K562 (cell line): ENCODE results near the gene RAB4B. TPM values are rescaled to one million over a fixed set of nuclear protein-coding genes. Genes with fewer than 3 reads are reported as not detected.

Experiments used
- ARNT ChIP-seq, 2 experiments: fragments of 450-650 bp; IDR thresholded peaks; 2 replicates each; pipeline ENCODE4 v1.6.1; 2016; ENCODE audit warnings: mild to moderate bottlenecking in 1 of 2
- CLOCK ChIP-seq: fragments of 250-450 bp; sonication (Bioruptor Pico); IDR thresholded peaks from 2 replicates; pipeline ENCODE4 v1.4.0; 2020; ENCODE audit warnings: mild to moderate bottlenecking, moderate library complexity, borderline replicate concordance
- ELF4 ChIP-seq: fragments of 450-650 bp; formaldehyde crosslinking; IDR thresholded peaks from 2 replicates; pipeline ENCODE4 v1.4.0; 2022; ENCODE audit warnings: missing genetic modification characterization
- KLF13 ChIP-seq: fragments of 450-650 bp; IDR thresholded peaks from 2 replicates; pipeline ENCODE4 v1.6.1; 2016; ENCODE audit warnings: missing genetic modification characterization, low read depth, mild to moderate bottlenecking, missing compliant biosample characterization, moderate library complexity, borderline replicate concordance
- MCM5 ChIP-seq: fragments of 450-650 bp; IDR thresholded peaks from 2 replicates; pipeline ENCODE4 v1.6.1; 2016; ENCODE audit warnings: low read depth
- MNT ChIP-seq, 2 experiments: fragments of 450-650 bp; conservative IDR thresholded peaks; 2 replicates each; pipeline ENCODE4 v1.6.1; 2017; ENCODE audit warnings: mild to moderate bottlenecking in 2 of 2, moderate library complexity in 2 of 2
- MTA1 ChIP-seq: fragments of 450-650 bp; IDR thresholded peaks from 2 replicates; pipeline ENCODE4 v1.6.1; 2017; ENCODE audit warnings: borderline replicate concordance
- NFIC ChIP-seq: fragments of 450-650 bp; IDR thresholded peaks from 2 replicates; pipeline ENCODE4 v1.6.1; 2017; ENCODE audit warnings: mild to moderate bottlenecking, inconsistent platforms
- POLR2B ChIP-seq: fragments of 450-650 bp; IDR thresholded peaks from 2 replicates; pipeline ENCODE4 v1.6.1; 2018; ENCODE audit warnings: low read depth; ENCODE audit not compliant: partially characterized antibody
- RAD21 ChIP-seq, 2 experiments: fragments of 250-450 bp in 1 of 2; fragments of 450-650 bp in 1 of 2; sonication (Bioruptor Pico) in 1 of 2; formaldehyde crosslinking in 1 of 2; IDR thresholded peaks in 1 of 2; conservative IDR thresholded peaks in 1 of 2; 2 replicates each; pipeline versions ENCODE4 v1.4.0 to v1.8.0; 2020 to 2022; ENCODE audit warnings: mild to moderate bottlenecking in 2 of 2, moderate library complexity in 1 of 2
- SLC30A9 ChIP-seq: fragments of 250-450 bp; sonication (Bioruptor Pico); IDR thresholded peaks from 2 replicates; pipeline ENCODE4 v1.8.0; 2022; ENCODE audit warnings: mild to moderate bottlenecking, moderate library complexity
- ZFX ChIP-seq: sonication (generic); formaldehyde crosslinking; IDR thresholded peaks from 2 replicates; pipeline ENCODE4 v1.8.0; 2022; ENCODE audit warnings: mild to moderate bottlenecking, missing genetic modification reagents, moderate library complexity
- ZKSCAN1 ChIP-seq: fragments of 150-350 bp; IDR thresholded peaks from 2 replicates; pipeline ENCODE4 v1.6.1; 2016; ENCODE audit warnings: low read depth, low read length
- ZNF165 ChIP-seq: fragments of 250-450 bp; sonication (Bioruptor Pico); IDR thresholded peaks from 2 replicates; pipeline ENCODE4 v1.4.0; 2020; ENCODE audit warnings: borderline replicate concordance
- ZNF197 ChIP-seq: fragments of 200-800 bp; sonication (Bioruptor generic); IDR thresholded peaks from 2 replicates; pipeline ENCODE4 v1.6.1; 2016; ENCODE audit warnings: low read depth, missing genetic modification characterization, missing compliant biosample characterization
- ZNF3 ChIP-seq: fragments of 250-450 bp; sonication (Bioruptor Pico); IDR thresholded peaks from 2 replicates; pipeline ENCODE4 v1.5.0; 2021; ENCODE audit warnings: mild to moderate bottlenecking, moderate library complexity
- ZNF436 ChIP-seq: fragments of 250-450, 450-650 bp; sonication (Bioruptor Pico); formaldehyde crosslinking; IDR thresholded peaks from 2 replicates; pipeline ENCODE4 v1.7.0; 2020; ENCODE audit warnings: mild to moderate bottlenecking
- ZNF695 ChIP-seq: fragments of 450-650 bp; formaldehyde crosslinking; IDR thresholded peaks from 2 replicates; pipeline ENCODE4 v1.4.0; 2020; ENCODE audit warnings: mild to moderate bottlenecking, moderate library complexity
- polyA plus RNA-seq, 8 experiments: library from polyadenylated mRNA; depleted of rRNA in 4 of 8; stranded (reverse) in 5 of 8; unstranded in 3 of 8; fragments of >200 nt; fragmentation: Nextera tagmentation in 2 of 8; fragmentation: Illumina TruSeq in 1 of 8; extraction: Ambion mirVana in 2 of 8; extraction: Trizol in 1 of 8; gene quantifications; 2 replicates each; pipeline versions ENCODE4 v1.2.1 to v1.2.3, GENCODE V29; 2011 to 2014; ENCODE audit warnings: inconsistent platforms in 1 of 8, missing spikeins in 1 of 8
- total RNA-seq, 7 experiments: library from RNA; depleted of rRNA in 6 of 7; stranded (reverse); fragments of >200 nt in 6 of 7; fragmentation: Illumina TruSeq in 2 of 7; extraction: Trizol in 2 of 7; gene quantifications; 2 replicates each; pipeline versions ENCODE4 v1.2.1 to v1.2.3, GENCODE V29; 2011 to 2021; ENCODE audit warnings: low replicate concordance in 1 of 7
- TF ChIP-seq, protein P1 (sequence below): fragments of 250-450 bp; sonication (Bioruptor Pico); IDR thresholded peaks from 2 replicates; pipeline ENCODE4 v1.8.0; 2022; ENCODE audit warnings: inconsistent platforms
- TF ChIP-seq, protein P2 (sequence below): fragments of 250-450 bp; sonication (Bioruptor Pico); IDR thresholded peaks from 2 replicates; pipeline ENCODE4 v1.5.0; 2021

The RAB4B gene
- total and polyA plus RNA-seq, 9 of the 15 experiments (the other 6 are each of a cell fraction or from before 2014, with no cell fraction given): 0.28 to 20.4 (median 9.0) TPM

GRCh38 chr19:40750058-40750873, 27.8 kb upstream of the RAB4B start, which contains the start of gene ACTMAP (continued):
- TF ChIP-seq, protein P1, sequence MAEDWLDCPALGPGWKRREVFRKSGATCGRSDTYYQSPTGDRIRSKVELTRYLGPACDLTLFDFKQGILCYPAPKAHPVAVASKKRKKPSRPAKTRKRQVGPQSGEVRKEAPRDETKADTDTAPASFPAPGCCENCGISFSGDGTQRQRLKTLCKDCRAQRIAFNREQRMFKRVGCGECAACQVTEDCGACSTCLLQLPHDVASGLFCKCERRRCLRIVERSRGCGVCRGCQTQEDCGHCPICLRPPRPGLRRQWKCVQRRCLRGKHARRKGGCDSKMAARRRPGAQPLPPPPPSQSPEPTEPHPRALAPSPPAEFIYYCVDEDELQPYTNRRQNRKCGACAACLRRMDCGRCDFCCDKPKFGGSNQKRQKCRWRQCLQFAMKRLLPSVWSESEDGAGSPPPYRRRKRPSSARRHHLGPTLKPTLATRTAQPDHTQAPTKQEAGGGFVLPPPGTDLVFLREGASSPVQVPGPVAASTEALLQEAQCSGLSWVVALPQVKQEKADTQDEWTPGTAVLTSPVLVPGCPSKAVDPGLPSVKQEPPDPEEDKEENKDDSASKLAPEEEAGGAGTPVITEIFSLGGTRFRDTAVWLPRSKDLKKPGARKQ: no peak
- TF ChIP-seq KLF13 (tag): peak; percentile 54; the same call in 1 of the 2 replicates
- TF ChIP-seq ZNF165 (CRISPR knock-in tag): no peak
- no peak for TF ChIP-seq ZKSCAN1
- TF ChIP-seq MCM5: no peak
- no peak for TF ChIP-seq ZNF3 (CRISPR knock-in tag)
- TF ChIP-seq POLR2B: peak; percentile 78
- TF ChIP-seq CLOCK (CRISPR knock-in tag): peak; percentile 75; the same call in 1 of the 2 replicates
- no peak for TF ChIP-seq ZNF436 (CRISPR knock-in tag)
- no peak for TF ChIP-seq MTA1
- peak; percentile 92 for TF ChIP-seq ELF4 (CRISPR knock-in tag)
- TF ChIP-seq ARNT (IDR thresholded peaks at IDR 0.05): peak; percentile 66 to 79
- no peak for TF ChIP-seq SLC30A9 (CRISPR knock-in tag)
- TF ChIP-seq ZFX (CRISPR knock-in tag): peak; percentile 64
- TF ChIP-seq ZNF695 (CRISPR knock-in tag): no peak
- TF ChIP-seq NFIC: peak; percentile 53
- TF ChIP-seq, protein P2, sequence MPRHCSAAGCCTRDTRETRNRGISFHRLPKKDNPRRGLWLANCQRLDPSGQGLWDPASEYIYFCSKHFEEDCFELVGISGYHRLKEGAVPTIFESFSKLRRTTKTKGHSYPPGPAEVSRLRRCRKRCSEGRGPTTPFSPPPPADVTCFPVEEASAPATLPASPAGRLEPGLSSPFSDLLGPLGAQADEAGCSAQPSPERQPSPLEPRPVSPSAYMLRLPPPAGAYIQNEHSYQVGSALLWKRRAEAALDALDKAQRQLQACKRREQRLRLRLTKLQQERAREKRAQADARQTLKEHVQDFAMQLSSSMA: no peak
- no peak for TF ChIP-seq ZNF197 (CRISPR knock-in tag)
- TF ChIP-seq MNT (conservative IDR thresholded peaks at IDR 0.05): peak; percentile 89 to 91
- TF ChIP-seq RAD21 (CRISPR knock-in tag; conservative IDR thresholded peaks at IDR 0.05 in 1 of 2, IDR thresholded peaks at IDR 0.05 in 1 of 2): 0 out of 4 replicates have a peak, but pooled peaks of 1 of the 2 experiments have one; percentile 7
